CD14-positive monocyte (primary cell): Measurements from ENCODE around the gene NAT9. TPM values are rescaled to one million over a fixed set of nuclear protein-coding genes. Genes with fewer than 3 reads are reported as not detected.

Experiments used
- DNase-seq, 3 donors: peaks; one replicate each; pipeline ENCODE4 v3.0.0-alpha.2; 2011 to 2022
- H2AFZ ChIP-seq: 2 replicates; pipeline ENCODE4 v1.6.0; 2012; ENCODE audit warnings: mild to moderate bottlenecking, low read depth, low read length, inconsistent platforms; ENCODE audit not compliant: insufficient read depth, poor library complexity, severe bottlenecking
- H3K27ac ChIP-seq, 2 donors: 1 replicate in 1 of 2; 2 replicates in 1 of 2; pipeline ENCODE4 v1.5.1; 2012 to 2013; ENCODE audit warnings: low read length in 2 of 2, control low read depth in 1 of 2, inconsistent platforms in 1 of 2, low read depth in 1 of 2, mild to moderate bottlenecking in 1 of 2
- H3K27me3 ChIP-seq, 2 donors: one replicate each; pipeline versions ENCODE4 v1.6.0 to v1.6.1; 2011 to 2013; ENCODE audit warnings: low read length in 2 of 2; ENCODE audit not compliant: control insufficient read depth in 2 of 2, insufficient read depth in 2 of 2
- H3K36me3 ChIP-seq, 2 donors: replicated peaks in 1 of 2; 1 replicate in 1 of 2; 2 replicates in 1 of 2; pipeline versions ENCODE4 v1.5.1 to v1.6.1; 2012 to 2013; ENCODE audit warnings: low read length in 2 of 2, control low read depth in 1 of 2, inconsistent platforms in 1 of 2, mild to moderate bottlenecking in 1 of 2; ENCODE audit not compliant: insufficient read depth in 2 of 2, control insufficient read depth in 1 of 2
- H3K4me1 ChIP-seq, 2 donors: 1 replicate in 1 of 2; 2 replicates in 1 of 2; pipeline versions ENCODE4 v1.5.1 to v1.6.1; 2012 to 2013; ENCODE audit warnings: low read length in 2 of 2, control low read depth in 1 of 2, inconsistent platforms in 1 of 2, mild to moderate bottlenecking in 1 of 2, moderate library complexity in 1 of 2; ENCODE audit not compliant: insufficient read depth in 2 of 2, control insufficient read depth in 1 of 2
- H3K4me2 ChIP-seq: replicated peaks from 2 replicates; pipeline ENCODE3; 2012; ENCODE audit warnings: low read length, moderate library complexity, mild to moderate bottlenecking; ENCODE audit not compliant: poor library complexity, severe bottlenecking; ENCODE audit errors: extremely low read depth
- H3K4me3 ChIP-seq, 3 experiments: fragments of 200-600 bp in 1 of 3; sonication (generic) in 1 of 3; replicated peaks in 1 of 3; 1 replicate in 2 of 3; 2 replicates in 1 of 3; pipeline ENCODE4 v1.5.1; 2011 to 2013; ENCODE audit warnings: low read length in 3 of 3, mild to moderate bottlenecking in 3 of 3, control low read depth in 2 of 3, low read depth in 2 of 3, inconsistent platforms in 1 of 3, moderate library complexity in 1 of 3
- H3K79me2 ChIP-seq: 2 replicates; pipeline ENCODE4 v1.6.0; 2012; ENCODE audit warnings: mild to moderate bottlenecking, control low read depth, inconsistent platforms, low read length, moderate library complexity; ENCODE audit not compliant: insufficient read depth
- H3K9ac ChIP-seq: 2 replicates; pipeline ENCODE4 v1.6.0; 2017; ENCODE audit warnings: low read length, mild to moderate bottlenecking; ENCODE audit not compliant: insufficient read depth, poor library complexity, severe bottlenecking
- H3K9me3 ChIP-seq, 2 donors: replicated peaks in 1 of 2; 1 replicate in 1 of 2; 2 replicates in 1 of 2; pipeline versions ENCODE4 v1.5.1 to v1.6.1; 2012 to 2013; ENCODE audit warnings: low read length in 2 of 2, control low read depth in 1 of 2; ENCODE audit not compliant: control insufficient read depth in 1 of 2, insufficient read depth in 1 of 2
- H4K20me1 ChIP-seq: 2 replicates; pipeline ENCODE4 v1.6.0; 2012; ENCODE audit warnings: mild to moderate bottlenecking, low read length, control low read depth, moderate library complexity; ENCODE audit not compliant: insufficient read depth
- H3K27ac Mint-ChIP-seq, 7 donors: one replicate each; pipeline ENCODE4 v1.8.0; 2020; ENCODE audit warnings: mild to moderate bottlenecking in 7 of 7, mixed read lengths in 7 of 7, moderate library complexity in 6 of 7, inconsistent platforms in 2 of 7
- H3K27me3 Mint-ChIP-seq, 3 donors: one replicate each; pipeline ENCODE4 v1.8.0; 2021 to 2022; ENCODE audit warnings: low read depth in 3 of 3, mild to moderate bottlenecking in 3 of 3, mixed read lengths in 3 of 3, moderate library complexity in 3 of 3, inconsistent platforms in 1 of 3
- H3K36me3 Mint-ChIP-seq, 2 donors: one replicate each; pipeline ENCODE4 v1.8.0; 2020; ENCODE audit warnings: mixed read lengths in 2 of 2, inconsistent platforms in 1 of 2, mild to moderate bottlenecking in 1 of 2
- H3K4me1 Mint-ChIP-seq: one replicate; pipeline ENCODE4 v1.8.0; 2020; ENCODE audit warnings: mild to moderate bottlenecking, mixed read lengths
- H3K4me3 Mint-ChIP-seq, 2 donors: one replicate each; pipeline ENCODE4 v1.8.0; 2020; ENCODE audit warnings: mild to moderate bottlenecking in 2 of 2, mixed read lengths in 2 of 2, moderate library complexity in 1 of 2
- H3K9me3 Mint-ChIP-seq, 7 donors: one replicate each; pipeline ENCODE4 v1.8.0; 2020 to 2022; ENCODE audit warnings: mixed read lengths in 7 of 7, mild to moderate bottlenecking in 6 of 7, moderate library complexity in 6 of 7, inconsistent platforms in 2 of 7
- WGBS: methylation state at CpG from one replicate; pipeline ENCODE4 v1.1.5; 2013; ENCODE audit warnings: missing lambda C conversion rate; ENCODE audit not compliant: insufficient coverage; 5-methylcytosine and 5-hydroxymethylcytosine counted together
- intact Hi-C, 2 donors: fragments of 100-400 bp; cut with micrococcal nuclease; formaldehyde crosslinking; loops; one replicate each; pipeline versions ENCODE4 v1.15.0 to v1.15.1; 2023
- polyA plus RNA-seq, 3 donors: library from polyadenylated mRNA; depleted of rRNA in 1 of 3; unstranded in 2 of 3; stranded (reverse) in 1 of 3; fragments of 300-500 nt in 2 of 3; fragments of >200 nt in 1 of 3; fragmentation: Illumina TruSeq in 2 of 3; gene quantifications; 1 replicate in 2 of 3; 2 replicates in 1 of 3; pipeline ENCODE4 v1.2.3, GENCODE V29; 2012 to 2021
- TF ChIP-seq, protein P1 (sequence below): fragments of 200-600 bp; IDR thresholded peaks from one replicate; pipeline ENCODE4 v1.8.0; 2022; ENCODE audit warnings: antibody characterized with exemption, mild to moderate bottlenecking

NAT9 gene
- polyA plus RNA-seq, 3 donors, result 7.1 to 95.6 (median 7.8) TPM

DNA sequence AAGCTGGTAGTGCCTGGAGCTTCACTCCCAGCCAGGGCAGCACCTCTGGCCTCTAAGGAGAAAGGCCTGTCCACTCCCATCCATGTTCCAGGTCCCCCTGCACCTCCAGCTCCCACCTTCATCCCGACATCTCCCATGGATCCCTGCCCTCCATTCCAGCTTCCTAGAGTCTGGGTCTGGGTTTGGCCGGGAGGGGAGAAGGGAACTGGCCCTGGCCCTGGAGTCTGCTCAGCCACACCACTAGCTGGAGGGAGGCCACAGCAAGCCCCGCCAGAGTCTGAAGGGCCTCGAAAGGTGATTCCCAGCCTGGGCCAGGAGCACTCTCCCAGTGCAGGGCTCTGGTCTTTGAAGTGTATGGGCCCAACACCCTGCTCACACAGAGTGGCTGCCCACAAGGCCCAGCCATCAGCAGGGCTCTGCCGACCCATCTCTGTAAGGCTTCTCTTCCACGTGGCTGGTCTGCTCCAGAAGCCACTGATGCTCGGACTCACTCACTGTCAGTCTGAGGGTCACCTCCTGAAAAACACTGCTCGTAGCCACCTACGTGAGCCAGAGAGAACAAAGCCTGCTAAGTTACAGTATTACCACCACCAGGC, 4.7 kb downstream of the NAT9 start:
- Histone ChIP-seq H2AFZ (no peak overlapping the region), H3K9ac (no peak overlapping the region), H4K20me1 (peaks cover 78% of the 10 kb centered on the region), H3K27me3 (no peaks in the 10 kb centered on the region), H3K4me3 (no peak overlapping the region), H3K27ac (no peak overlapping the region), H3K9me3 (no peaks in the 10 kb centered on the region), H3K36me3 (peaks cover 66 to 74% of the 10 kb centered on the region in 2 donors), H3K4me2 (no peak overlapping the region), H3K4me1 (peaks cover 16 to 24% of the 10 kb centered on the region in 2 donors), H3K79me2 (peaks cover 33% of the 10 kb centered on the region)
- Mint-ChIP-seq H3K4me1 (peaks cover 33% of the 10 kb centered on the region), H3K4me3 (no peak overlapping the region), H3K27me3 (peaks cover 0 to 2% (median 0%) of the 10 kb centered on the region in 3 donors), H3K27ac (peak overlapping the region in 3 of 7 donors; percentile 46 to 60 (median 56)), H3K36me3 (peaks cover 65 to 76% of the 10 kb centered on the region in 2 donors), H3K9me3 (peaks cover 0 to 1% (median 0%) of the 10 kb centered on the region in 7 donors)
- DNase-seq, result no peak
- WGBS, result 93% methylated on average over 9 of the region's 9 CpGs
- intact Hi-C loops, result no loop called here
- TF ChIP-seq, protein P1, sequence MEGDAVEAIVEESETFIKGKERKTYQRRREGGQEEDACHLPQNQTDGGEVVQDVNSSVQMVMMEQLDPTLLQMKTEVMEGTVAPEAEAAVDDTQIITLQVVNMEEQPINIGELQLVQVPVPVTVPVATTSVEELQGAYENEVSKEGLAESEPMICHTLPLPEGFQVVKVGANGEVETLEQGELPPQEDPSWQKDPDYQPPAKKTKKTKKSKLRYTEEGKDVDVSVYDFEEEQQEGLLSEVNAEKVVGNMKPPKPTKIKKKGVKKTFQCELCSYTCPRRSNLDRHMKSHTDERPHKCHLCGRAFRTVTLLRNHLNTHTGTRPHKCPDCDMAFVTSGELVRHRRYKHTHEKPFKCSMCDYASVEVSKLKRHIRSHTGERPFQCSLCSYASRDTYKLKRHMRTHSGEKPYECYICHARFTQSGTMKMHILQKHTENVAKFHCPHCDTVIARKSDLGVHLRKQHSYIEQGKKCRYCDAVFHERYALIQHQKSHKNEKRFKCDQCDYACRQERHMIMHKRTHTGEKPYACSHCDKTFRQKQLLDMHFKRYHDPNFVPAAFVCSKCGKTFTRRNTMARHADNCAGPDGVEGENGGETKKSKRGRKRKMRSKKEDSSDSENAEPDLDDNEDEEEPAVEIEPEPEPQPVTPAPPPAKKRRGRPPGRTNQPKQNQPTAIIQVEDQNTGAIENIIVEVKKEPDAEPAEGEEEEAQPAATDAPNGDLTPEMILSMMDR, result no peak

DNA sequence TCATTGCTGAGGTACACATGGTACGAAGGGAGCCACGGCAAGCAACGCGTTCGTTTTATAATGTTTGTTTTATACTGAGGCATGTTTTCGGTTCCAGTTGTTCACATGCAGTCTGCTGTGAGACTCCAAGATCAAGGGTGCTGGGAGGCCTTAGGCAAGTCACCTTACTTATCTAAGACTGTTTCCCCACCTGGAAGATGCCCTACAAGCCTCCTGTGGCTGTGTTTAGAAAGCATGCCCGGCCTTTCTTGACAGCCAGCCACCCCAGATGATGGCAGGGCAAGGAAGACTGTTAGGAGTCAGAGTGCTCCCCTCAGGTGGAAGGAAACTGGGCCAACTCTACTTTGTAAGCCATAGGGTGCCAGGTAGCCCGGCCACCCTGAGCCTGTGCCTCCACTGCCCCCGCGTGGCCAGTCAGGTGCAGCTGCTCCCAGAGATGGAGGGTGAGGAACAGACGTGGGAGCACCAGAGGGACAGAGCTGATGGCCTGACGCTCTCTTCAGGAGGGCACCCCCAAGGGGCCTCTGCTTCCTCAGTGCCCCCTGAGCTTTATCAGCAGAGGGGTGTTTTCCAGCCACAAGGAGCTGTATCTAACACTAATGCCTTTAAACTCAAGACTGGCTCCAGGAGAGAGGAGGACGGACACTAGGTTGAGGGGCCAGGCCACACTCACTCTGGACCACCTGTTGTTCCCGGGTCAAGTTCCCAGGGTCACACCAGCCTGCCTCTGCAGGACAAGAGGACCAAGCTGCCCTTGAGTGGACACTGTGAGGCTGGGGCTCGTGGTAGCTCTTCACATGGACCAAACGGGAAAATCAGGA, 5.4 kb downstream of the NAT9 start:
- Mint-ChIP-seq H3K9me3 (peaks cover 0 to 1% (median 0%) of the 10 kb centered on the region in 7 donors), H3K27me3 (peaks cover 0 to 2% (median 0%) of the 10 kb centered on the region in 3 donors), H3K4me3 (no peak overlapping the region), H3K36me3 (peaks cover 70 to 83% of the 10 kb centered on the region in 2 donors), H3K27ac (peak overlapping the region in 4 of 7 donors; percentile 3 to 65 (median 54)), H3K4me1 (peaks cover 29% of the 10 kb centered on the region)
- Histone ChIP-seq H3K27ac (no peak overlapping the region), H3K4me3 (no peak overlapping the region), H3K9ac (no peak overlapping the region), H3K4me1 (peaks cover 12 to 19% of the 10 kb centered on the region in 2 donors), H3K9me3 (no peaks in the 10 kb centered on the region), H2AFZ (no peak overlapping the region), H3K36me3 (peaks cover 67 to 81% of the 10 kb centered on the region in 2 donors), H3K79me2 (peaks cover 26% of the 10 kb centered on the region), H3K27me3 (no peaks in the 10 kb centered on the region), H3K4me2 (no peak overlapping the region), H4K20me1 (peaks cover 85% of the 10 kb centered on the region)
- intact Hi-C loops, result no loop called here
- TF ChIP-seq, protein P1, result peak; percentile 82
- peak in 2 of 3 donors; percentile 51 to 65 for DNase-seq
- WGBS, result 59% methylated on average over 14 of the region's 16 CpGs
